ENCODE results near the gene PLXNA4. TPM values are rescaled to one million over a fixed set of nuclear protein-coding genes. Genes with fewer than 3 reads are reported as not detected.

The PLXNA4 gene
- total RNA-seq, 2 donors from 2014 or later: 24.0 to 42.7 TPM

- no peak overlapping the region for H3K4me3 Mint-ChIP-seq
- no peaks in the 10 kb centered on the region for H3K9me3 Mint-ChIP-seq
- no peak overlapping the region for H3K27ac ChIP-seq (ENCODE audit: low read depth, low read length)
These were observed 42.1 kb upstream of the PLXNA4 start for GRCh38 chr7:132618271-132618955.

GRCh38 chr7:132614428-132615318 lies 38.4 kb upstream of the PLXNA4 start:
- Mint-ChIP-seq H3K36me3 (ENCODE audit: low read depth) (no peaks in the 10 kb centered on the region), H3K27ac (no peak overlapping the region), H3K4me3 (peak overlapping the region; percentile 57), H3K4me1 (peaks cover 23% of the 10 kb centered on the region), H3K27me3 (ENCODE audit: insufficient read depth) (peaks cover 35% of the 10 kb centered on the region), H3K9me3 (no peaks in the 10 kb centered on the region)
- Histone ChIP-seq H3K4me1 (ENCODE audit: control insufficient read depth, insufficient read depth, low read length) (no peaks in the 10 kb centered on the region), H3K4me3 (ENCODE audit: low read length) (no peak overlapping the region), H3K9me3 (ENCODE audit: control insufficient read depth, low read length) (no peaks in the 10 kb centered on the region), H3K36me3 (ENCODE audit: control insufficient read depth, insufficient read depth, low read length) (no peaks in the 10 kb centered on the region), H3K27me3 (ENCODE audit: control insufficient read depth, insufficient read depth, low read length, poor library complexity, severe bottlenecking) (peaks cover 10% of the 10 kb centered on the region), H3K9ac (ENCODE audit: extremely low read depth, low read length, poor library complexity, severe bottlenecking) (no peak overlapping the region), H3K27ac (ENCODE audit: low read depth, low read length) (no peak overlapping the region)
- peak; percentile 90 for DNase-seq
- TF ChIP-seq CTCF (conservative IDR thresholded peaks at IDR 0.05): peak; percentile 79
- WGBS, 2 experiments (ENCODE audit: insufficient coverage in 1 of 2, insufficient read length in 1 of 2): 34% methylated on average over 21 to 25 of the region's 25 CpGs

More at GRCh38 chr7:132618271-132618955, 42.1 kb upstream of the PLXNA4 start:
- H3K4me1 Mint-ChIP-seq: peaks cover 13% of the 10 kb centered on the region
- Histone ChIP-seq H3K4me3 (ENCODE audit: low read length) (no peak overlapping the region), H3K4me1 (ENCODE audit: control insufficient read depth, insufficient read depth, low read length) (no peaks in the 10 kb centered on the region), H3K9ac (ENCODE audit: extremely low read depth, low read length, poor library complexity, severe bottlenecking) (no peak overlapping the region), H3K27me3 (ENCODE audit: control insufficient read depth, insufficient read depth, low read length, poor library complexity, severe bottlenecking) (peaks cover 10% of the 10 kb centered on the region), H3K9me3 (ENCODE audit: control insufficient read depth, low read length) (no peaks in the 10 kb centered on the region), H3K36me3 (ENCODE audit: control insufficient read depth, insufficient read depth, low read length) (no peaks in the 10 kb centered on the region)
- TF ChIP-seq CTCF (conservative IDR thresholded peaks at IDR 0.05): no peak
- DNase-seq: no peak
- peaks cover 19% of the 10 kb centered on the region for H3K27me3 Mint-ChIP-seq (ENCODE audit: insufficient read depth)
- no peaks in the 10 kb centered on the region for H3K36me3 Mint-ChIP-seq (ENCODE audit: low read depth)
- WGBS, 2 experiments (ENCODE audit: insufficient coverage in 1 of 2, insufficient read length in 1 of 2): 72 to 76% methylated on average over 2 of the region's 2 CpGs
- no peak overlapping the region for H3K27ac Mint-ChIP-seq

GRCh38 chr7:132613737-132614136 lies 37.5 kb upstream of the PLXNA4 start:
- no peaks in the 10 kb centered on the region for H3K36me3 Mint-ChIP-seq (ENCODE audit: low read depth)
- H3K27me3 ChIP-seq (ENCODE audit: control insufficient read depth, insufficient read depth, low read length, poor library complexity, severe bottlenecking): peaks cover 10% of the 10 kb centered on the region
- H3K9me3 ChIP-seq (ENCODE audit: control insufficient read depth, low read length): no peaks in the 10 kb centered on the region
- no peak for TF ChIP-seq CTCF (conservative IDR thresholded peaks at IDR 0.05)
- no peaks in the 10 kb centered on the region for H3K36me3 ChIP-seq (ENCODE audit: control insufficient read depth, insufficient read depth, low read length)
- H3K9ac ChIP-seq (ENCODE audit: extremely low read depth, low read length, poor library complexity, severe bottlenecking): no peak overlapping the region
- H3K4me1 Mint-ChIP-seq: peaks cover 23% of the 10 kb centered on the region
- DNase-seq: no peak
- WGBS, 2 experiments (ENCODE audit: insufficient coverage in 1 of 2, insufficient read length in 1 of 2): 95 to 100% methylated on average over 1 of the region's 2 CpGs
- H3K9me3 Mint-ChIP-seq: no peaks in the 10 kb centered on the region
- H3K4me1 ChIP-seq (ENCODE audit: control insufficient read depth, insufficient read depth, low read length): no peaks in the 10 kb centered on the region
- no peak overlapping the region for H3K4me3 Mint-ChIP-seq
- H3K27me3 Mint-ChIP-seq (ENCODE audit: insufficient read depth): peaks cover 35% of the 10 kb centered on the region
- H3K4me3 ChIP-seq (ENCODE audit: low read length): no peak overlapping the region
- no peak overlapping the region for H3K27ac ChIP-seq (ENCODE audit: low read depth, low read length)
- H3K27ac Mint-ChIP-seq: no peak overlapping the region

Data from endodermal cell (in vitro differentiated cells).